ENCODE data around the gene ANKRD29.
A peak's percentile ranks its signal among the peaks of the same experiment; 100 is the strongest.

ANKRD29 gene

DNA sequence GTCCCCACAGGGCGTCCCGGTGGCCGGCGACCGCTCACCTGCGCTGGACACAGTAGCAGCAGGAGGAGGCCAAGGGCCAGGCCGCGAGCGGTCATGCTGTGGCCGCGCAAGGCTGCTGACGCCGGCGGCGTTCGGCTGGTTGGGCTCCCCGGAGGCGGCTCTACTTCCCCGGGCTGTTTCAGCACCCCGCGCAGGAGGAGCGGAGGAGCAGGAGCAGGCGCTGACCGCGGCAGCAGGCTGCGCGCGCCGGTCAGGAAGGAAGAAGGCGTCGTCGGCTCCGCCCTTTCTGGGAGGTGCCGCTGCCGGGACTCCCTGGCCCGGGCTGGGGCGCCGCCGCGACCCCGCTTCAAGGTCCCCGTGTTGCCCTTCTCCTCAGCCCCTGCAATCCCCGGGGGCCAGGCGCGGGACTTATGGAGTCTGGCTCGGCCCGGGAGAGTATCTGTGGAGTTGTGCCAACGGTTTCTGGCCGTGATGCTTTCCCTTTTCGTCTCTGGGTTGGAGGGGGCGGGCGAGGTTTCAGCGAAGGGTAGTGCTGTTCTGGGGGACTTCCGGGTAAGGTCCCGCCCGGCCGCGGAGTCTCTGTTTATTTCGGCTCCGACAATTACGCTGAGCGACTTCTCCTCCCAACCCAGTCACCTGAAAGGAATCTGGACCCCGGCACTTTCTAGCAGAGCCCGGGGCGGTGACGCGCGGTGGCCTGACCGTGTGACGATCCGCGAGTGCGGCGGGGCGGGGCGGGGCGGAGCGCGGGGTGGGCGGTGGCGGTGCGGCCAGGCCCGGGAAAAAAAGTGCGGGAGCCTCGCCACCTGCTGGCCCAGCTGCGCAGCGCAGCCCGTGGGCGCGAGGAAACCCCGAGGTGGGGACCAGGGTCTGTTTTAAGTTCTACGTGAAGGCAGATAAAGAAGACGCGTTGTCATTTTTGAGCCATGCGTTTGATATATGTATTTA lies 76.2 kb downstream of the ANKRD29 start, which contains the start of gene NPC1 (continued):
- no peak for TF ChIP-seq ZNF148 (tag by site-specific recombination; IDR thresholded peaks at IDR 0.05; ENCODE audit: borderline replicate concordance)
- peak; percentile 91 for TF ChIP-seq KLF16 (tag by site-specific recombination; IDR thresholded peaks at IDR 0.05)
- TF ChIP-seq ZFP37 (tag by site-specific recombination; IDR thresholded peaks at IDR 0.05) = peak; percentile 69; the same call in 1 of the 2 replicates
- TF ChIP-seq ZSCAN30 (tag by site-specific recombination; IDR thresholded peaks at IDR 0.05) = peak; percentile 20; the same call in 1 of the 2 replicates
- TF ChIP-seq ZNF202 (tag by site-specific recombination; IDR thresholded peaks at IDR 0.05; ENCODE audit: borderline replicate concordance) = no peak
- 0 out of 2 replicates have a peak, but pooled peaks have one; percentile 38 for TF ChIP-seq ZNF768 (tag by site-specific recombination; IDR thresholded peaks at IDR 0.05)
- no peak for TF ChIP-seq ZNF426 (tag by site-specific recombination; IDR thresholded peaks at IDR 0.05)
- peak; percentile 45; the same call in 1 of the 2 replicates for TF ChIP-seq ZNF324 (tag by site-specific recombination; IDR thresholded peaks at IDR 0.05)
- no peak for TF ChIP-seq ZNF704 (tag by site-specific recombination; IDR thresholded peaks at IDR 0.05)
- TF ChIP-seq ZBTB20 (tag by site-specific recombination; IDR thresholded peaks at IDR 0.05) = peak; percentile 94
- TF ChIP-seq ZBTB7A (tag by site-specific recombination; IDR thresholded peaks at IDR 0.05; ENCODE audit: low read depth) = peak; percentile 26; the same call in 1 of the 2 replicates
- TF ChIP-seq PRDM1 (tag by site-specific recombination; IDR thresholded peaks at IDR 0.05) = 0 out of 2 replicates have a peak, but pooled peaks have one; percentile 16
- peak; percentile 89 for TF ChIP-seq KLF8 (tag by site-specific recombination; IDR thresholded peaks at IDR 0.05)
- peak; percentile 35; the same call in 1 of the 2 replicates for TF ChIP-seq GLIS1 (tag by site-specific recombination; IDR thresholded peaks at IDR 0.05)
- TF ChIP-seq KLF7 (tag by site-specific recombination; IDR thresholded peaks at IDR 0.05; ENCODE audit: borderline replicate concordance) = 0 out of 2 replicates have a peak, but pooled peaks have one; percentile 78
- TF ChIP-seq ZNF37A (tag by site-specific recombination; IDR thresholded peaks at IDR 0.05) = no peak
- peak; percentile 60; the same call in 1 of the 2 replicates for TF ChIP-seq ZNF501 (tag by site-specific recombination; IDR thresholded peaks at IDR 0.05)
- TF ChIP-seq, protein P1, sequence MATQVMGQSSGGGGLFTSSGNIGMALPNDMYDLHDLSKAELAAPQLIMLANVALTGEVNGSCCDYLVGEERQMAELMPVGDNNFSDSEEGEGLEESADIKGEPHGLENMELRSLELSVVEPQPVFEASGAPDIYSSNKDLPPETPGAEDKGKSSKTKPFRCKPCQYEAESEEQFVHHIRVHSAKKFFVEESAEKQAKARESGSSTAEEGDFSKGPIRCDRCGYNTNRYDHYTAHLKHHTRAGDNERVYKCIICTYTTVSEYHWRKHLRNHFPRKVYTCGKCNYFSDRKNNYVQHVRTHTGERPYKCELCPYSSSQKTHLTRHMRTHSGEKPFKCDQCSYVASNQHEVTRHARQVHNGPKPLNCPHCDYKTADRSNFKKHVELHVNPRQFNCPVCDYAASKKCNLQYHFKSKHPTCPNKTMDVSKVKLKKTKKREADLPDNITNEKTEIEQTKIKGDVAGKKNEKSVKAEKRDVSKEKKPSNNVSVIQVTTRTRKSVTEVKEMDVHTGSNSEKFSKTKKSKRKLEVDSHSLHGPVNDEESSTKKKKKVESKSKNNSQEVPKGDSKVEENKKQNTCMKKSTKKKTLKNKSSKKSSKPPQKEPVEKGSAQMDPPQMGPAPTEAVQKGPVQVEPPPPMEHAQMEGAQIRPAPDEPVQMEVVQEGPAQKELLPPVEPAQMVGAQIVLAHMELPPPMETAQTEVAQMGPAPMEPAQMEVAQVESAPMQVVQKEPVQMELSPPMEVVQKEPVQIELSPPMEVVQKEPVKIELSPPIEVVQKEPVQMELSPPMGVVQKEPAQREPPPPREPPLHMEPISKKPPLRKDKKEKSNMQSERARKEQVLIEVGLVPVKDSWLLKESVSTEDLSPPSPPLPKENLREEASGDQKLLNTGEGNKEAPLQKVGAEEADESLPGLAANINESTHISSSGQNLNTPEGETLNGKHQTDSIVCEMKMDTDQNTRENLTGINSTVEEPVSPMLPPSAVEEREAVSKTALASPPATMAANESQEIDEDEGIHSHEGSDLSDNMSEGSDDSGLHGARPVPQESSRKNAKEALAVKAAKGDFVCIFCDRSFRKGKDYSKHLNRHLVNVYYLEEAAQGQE (tag by site-specific recombination; IDR thresholded peaks at IDR 0.05) = peak; percentile 72
- no peak for TF ChIP-seq ZNF23 (tag by site-specific recombination; IDR thresholded peaks at IDR 0.05; ENCODE audit: borderline replicate concordance)
- peak; percentile 85 for TF ChIP-seq ZNF341 (tag by site-specific recombination; IDR thresholded peaks at IDR 0.05; ENCODE audit: low read depth)
- TF ChIP-seq ZNF600 (tag by site-specific recombination; IDR thresholded peaks at IDR 0.05) = peak; percentile 76; the same call in 1 of the 2 replicates
- 0 out of 2 replicates have a peak, but pooled peaks have one; percentile 10 for TF ChIP-seq HOXC10 (CRISPR knock-in tag; IDR thresholded peaks at IDR 0.05)
- peak; percentile 70 for TF ChIP-seq GLIS2 (tag by site-specific recombination; IDR thresholded peaks at IDR 0.05)
- TF ChIP-seq ZXDB (tag by site-specific recombination; IDR thresholded peaks at IDR 0.05) = peak; percentile 97
- TF ChIP-seq ZBTB10 (tag by site-specific recombination; IDR thresholded peaks at IDR 0.05) = peak; percentile 83

All from HEK293 (cell line).